ENCODE measurements around the gene RASSF1.
"Not testable (repeated sequence)": the region's sequence is repeated elsewhere in the genome, so short reads cannot be mapped to it uniquely, and the experiment has no call there.

The RASSF1 gene

GRCh38 chr3:50288387-50289007 lies 52.1 kb downstream of the RASSF1 start:
- no peak for DNase-seq (ENCODE audit: low read depth in 1 of 2, low spot score in 1 of 2)
- no peak for TF ChIP-seq JUND (IDR thresholded peaks at IDR 0.05; ENCODE audit: low read depth)
- in situ Hi-C loops (cut with HindIII; ENCODE audit: low pct_unique_long_range_greater_than_20kb, low sequenced_read_pairs), result no loop called here

- in situ Hi-C loops (cut with HindIII; ENCODE audit: low pct_unique_long_range_greater_than_20kb, low sequenced_read_pairs), result no loop called here
- no peak for DNase-seq (ENCODE audit: low read depth in 1 of 2, low spot score in 1 of 2)
- TF ChIP-seq JUND (IDR thresholded peaks at IDR 0.05; ENCODE audit: low read depth), result no peak
These were observed 53.4 kb downstream of the RASSF1 start for GRCh38 chr3:50287262-50287661.

GRCh38 chr3:50286322-50287227 lies 54.1 kb downstream of the RASSF1 start:
- in situ Hi-C loops (cut with HindIII; ENCODE audit: low pct_unique_long_range_greater_than_20kb, low sequenced_read_pairs), result no loop called here
- no peak for TF ChIP-seq JUND (IDR thresholded peaks at IDR 0.05; ENCODE audit: low read depth)
- no peak for DNase-seq (ENCODE audit: low read depth in 1 of 2, low spot score in 1 of 2)

- in situ Hi-C loops (cut with HindIII; ENCODE audit: low pct_unique_long_range_greater_than_20kb, low sequenced_read_pairs); DNase-seq (ENCODE audit: low read depth in 1 of 2, low spot score in 1 of 2): not testable (repeated sequence)
These were observed 56.5 kb downstream of the RASSF1 start for GRCh38 chr3:50284121-50284520.
